VCaP (cell line): ENCODE measurements around the gene SNURF.

Source experiments
- H3K27ac ChIP-seq: fragments of 450-650 bp; 2 replicates; pipeline ENCODE4 v1.5.1; 2017
- TF ChIP-seq, protein P1 (sequence below): fragments of 450-650 bp; conservative IDR thresholded peaks from 2 replicates; pipeline ENCODE4 v1.5.1; 2017; ENCODE audit warnings: mild to moderate bottlenecking, moderate library complexity

The SNURF gene

DNA sequence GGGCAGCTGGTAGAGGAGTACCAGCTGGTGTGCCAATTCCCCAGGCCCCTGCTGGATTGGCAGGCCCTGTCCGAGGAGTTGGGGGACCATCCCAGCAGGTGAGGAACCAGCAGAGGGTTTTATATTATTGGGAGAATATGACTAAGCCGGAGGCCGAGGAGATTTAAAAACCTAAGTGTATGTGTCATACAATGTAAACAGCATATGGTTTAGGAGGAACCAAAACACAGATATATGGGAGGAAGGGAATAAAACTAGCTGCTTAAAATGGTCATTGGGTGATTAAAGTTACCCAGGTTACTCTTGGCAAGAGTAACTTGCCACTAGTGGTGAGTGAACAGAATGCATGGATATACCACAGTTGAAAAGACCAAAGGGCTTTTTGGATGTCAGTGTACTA lies 22.1 kb downstream of the SNURF start:
- H3K27ac ChIP-seq, result no peak overlapping the region
- TF ChIP-seq, protein P1, sequence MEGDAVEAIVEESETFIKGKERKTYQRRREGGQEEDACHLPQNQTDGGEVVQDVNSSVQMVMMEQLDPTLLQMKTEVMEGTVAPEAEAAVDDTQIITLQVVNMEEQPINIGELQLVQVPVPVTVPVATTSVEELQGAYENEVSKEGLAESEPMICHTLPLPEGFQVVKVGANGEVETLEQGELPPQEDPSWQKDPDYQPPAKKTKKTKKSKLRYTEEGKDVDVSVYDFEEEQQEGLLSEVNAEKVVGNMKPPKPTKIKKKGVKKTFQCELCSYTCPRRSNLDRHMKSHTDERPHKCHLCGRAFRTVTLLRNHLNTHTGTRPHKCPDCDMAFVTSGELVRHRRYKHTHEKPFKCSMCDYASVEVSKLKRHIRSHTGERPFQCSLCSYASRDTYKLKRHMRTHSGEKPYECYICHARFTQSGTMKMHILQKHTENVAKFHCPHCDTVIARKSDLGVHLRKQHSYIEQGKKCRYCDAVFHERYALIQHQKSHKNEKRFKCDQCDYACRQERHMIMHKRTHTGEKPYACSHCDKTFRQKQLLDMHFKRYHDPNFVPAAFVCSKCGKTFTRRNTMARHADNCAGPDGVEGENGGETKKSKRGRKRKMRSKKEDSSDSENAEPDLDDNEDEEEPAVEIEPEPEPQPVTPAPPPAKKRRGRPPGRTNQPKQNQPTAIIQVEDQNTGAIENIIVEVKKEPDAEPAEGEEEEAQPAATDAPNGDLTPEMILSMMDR, result no peak

DNA sequence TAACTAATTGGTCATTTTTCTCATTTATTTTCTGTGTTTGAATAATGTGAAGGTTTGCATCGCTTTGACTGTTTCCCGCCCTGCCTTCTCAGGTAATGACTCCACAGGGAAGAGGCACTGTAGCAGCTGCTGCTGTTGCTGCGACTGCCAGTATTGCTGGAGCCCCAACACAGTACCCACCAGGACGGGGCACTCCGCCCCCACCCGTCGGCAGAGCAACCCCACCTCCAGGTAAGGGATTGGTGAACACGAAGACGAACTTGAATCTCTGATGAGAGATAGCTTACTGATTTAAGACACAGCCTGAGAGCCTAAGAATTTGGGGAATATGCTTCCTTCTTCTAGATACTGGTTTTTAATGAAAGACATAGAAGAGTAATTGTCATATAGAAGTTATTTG lies 22.9 kb downstream of the SNURF start:
- no peak overlapping the region for H3K27ac ChIP-seq
- TF ChIP-seq, protein P1, result no peak

DNA sequence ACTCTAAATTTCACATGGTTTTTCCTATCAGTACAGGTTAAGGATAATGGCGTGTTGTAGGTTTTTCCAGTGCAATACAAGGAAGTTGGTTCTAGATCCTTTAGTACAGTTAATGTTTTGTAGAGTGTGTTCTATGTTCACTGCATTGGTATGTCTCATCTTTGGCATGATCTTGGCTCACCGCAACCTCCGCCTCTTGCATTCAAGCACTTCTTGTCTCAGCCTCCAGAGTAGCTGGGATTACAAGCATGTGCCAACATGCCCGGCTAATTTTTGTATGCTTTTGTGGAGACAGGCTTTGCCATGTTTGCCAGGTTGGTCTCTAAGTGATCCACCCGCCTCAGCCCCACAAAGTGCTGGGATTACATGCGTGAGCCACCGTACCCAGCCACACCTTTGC lies 30.4 kb downstream of the SNURF start:
- no peak overlapping the region for H3K27ac ChIP-seq
- TF ChIP-seq, protein P1, result no peak

DNA sequence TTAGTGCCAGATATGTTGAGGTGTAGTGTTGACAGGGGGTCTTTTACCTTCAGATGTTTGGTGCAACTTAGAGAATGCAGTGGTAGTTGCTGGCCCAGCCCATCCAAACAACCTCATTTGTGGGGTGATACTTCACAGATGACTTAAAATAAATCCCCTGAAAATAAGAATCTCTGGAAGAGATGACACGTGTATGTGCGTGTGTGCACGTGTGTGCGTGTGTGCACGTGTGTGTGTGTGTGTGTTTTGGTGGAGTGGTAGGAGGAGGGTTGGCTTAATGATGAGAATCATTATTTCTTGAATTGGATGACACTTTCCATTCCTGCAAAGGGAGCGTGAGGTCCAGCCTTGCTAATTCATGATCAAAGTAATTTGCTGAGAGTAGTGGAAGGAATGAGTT lies 31.9 kb downstream of the SNURF start:
- TF ChIP-seq, protein P1, result no peak

More for the DNA sequence above, 31.9 kb downstream of the SNURF start:
- H3K27ac ChIP-seq, result no peak overlapping the region
